ENCODE measurements around the gene APELA.
"Not testable (repeated sequence)": the region's sequence is repeated elsewhere in the genome, so short reads cannot be mapped to it uniquely, and the experiment has no call there.

Gene APELA, protein sequence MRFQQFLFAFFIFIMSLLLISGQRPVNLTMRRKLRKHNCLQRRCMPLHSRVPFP

DNA sequence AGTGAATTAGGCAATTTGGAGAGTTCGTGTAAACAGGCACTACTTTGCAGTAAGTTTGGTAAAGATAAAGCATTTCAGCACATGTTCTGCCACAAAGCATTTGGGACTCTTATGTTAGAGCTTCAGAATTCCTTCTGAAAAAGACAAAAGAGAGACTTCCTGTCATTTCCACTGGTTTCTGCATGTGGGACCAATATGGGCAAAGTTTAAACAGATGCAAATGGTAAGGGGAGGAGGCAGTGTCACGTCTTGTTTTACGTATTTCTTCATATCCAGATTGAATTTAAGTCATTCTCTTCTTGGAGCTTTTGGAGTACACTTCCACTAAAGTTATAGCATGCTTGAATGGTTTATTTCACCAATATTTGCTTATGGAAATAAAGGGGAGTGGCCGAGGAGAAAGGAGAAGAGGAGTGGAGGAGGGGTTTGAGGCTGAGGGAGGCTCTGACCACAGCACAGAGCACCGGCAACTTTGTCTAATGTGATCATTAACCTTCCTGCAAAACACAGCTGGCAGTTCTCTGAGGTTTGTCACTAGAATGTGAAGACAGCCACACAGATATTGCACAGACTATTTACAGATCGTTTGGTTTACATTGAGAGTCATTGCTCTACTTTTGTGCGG, at the start of gene APELA:
Gene APELA, plus strand, starts transcription at position 479 of the 625 bp plus-strand sequence. CDS start 154 bp downstream, outside the sequence.
- no peak for DNase-seq

DNA sequence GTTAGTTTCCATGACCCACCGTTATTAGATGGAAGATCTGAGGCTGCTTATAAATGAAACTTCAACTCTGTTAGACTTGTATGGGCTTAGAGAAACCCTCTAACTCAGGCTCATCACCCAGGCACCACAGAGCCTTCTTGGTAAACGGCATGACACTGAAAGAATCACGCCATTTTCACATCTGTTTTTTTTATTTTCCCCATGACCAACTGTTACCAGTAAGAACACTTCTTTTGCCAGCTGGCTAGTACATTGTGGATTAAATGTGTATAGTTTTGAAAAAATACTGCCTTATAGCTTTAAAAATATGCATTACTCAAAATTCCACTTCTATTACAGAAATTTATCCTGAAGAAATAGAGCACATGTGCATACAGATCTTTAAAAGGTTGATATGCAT, 48.0 kb upstream of the APELA start:
- no peak for DNase-seq

DNA sequence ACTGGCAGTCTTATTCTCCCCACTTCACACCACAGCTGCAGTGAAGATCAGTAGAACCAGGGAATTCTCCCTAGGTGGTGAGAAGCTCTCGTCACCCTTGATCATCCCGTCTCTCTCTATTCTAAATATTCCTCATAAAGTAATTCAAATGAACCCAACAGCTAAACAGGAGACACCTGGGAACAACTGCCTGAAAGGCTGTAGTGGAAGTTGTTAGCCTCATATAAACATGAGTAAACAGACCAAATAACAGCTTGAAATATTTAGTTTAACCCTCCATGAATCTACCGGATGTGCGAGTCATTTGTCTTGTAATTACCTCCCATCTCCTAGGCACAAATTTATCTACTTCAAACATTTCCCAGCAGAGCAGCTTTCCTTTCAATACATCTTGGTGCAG, 30.4 kb upstream of the APELA start:
- no peak for DNase-seq

DNA sequence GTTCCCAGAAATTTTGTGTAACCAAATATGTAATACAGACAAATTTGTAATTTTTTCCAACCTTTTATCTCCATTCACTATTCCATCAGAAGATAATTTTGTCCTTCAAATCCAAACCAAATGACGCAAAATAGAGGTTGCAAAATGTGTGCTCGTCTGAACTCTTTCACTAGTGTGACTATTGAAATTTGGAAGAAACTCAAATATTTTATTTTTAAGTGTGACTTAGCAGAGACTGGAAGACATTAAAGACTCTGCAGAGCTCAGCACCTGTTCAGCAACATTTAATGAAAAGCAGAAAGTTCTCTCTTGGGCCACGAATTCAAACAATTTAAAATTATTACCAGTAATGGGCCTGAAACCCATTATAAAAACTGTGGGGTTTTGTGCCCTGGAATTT, 30.0 kb upstream of the APELA start:
- DNase-seq, result no peak

DNA sequence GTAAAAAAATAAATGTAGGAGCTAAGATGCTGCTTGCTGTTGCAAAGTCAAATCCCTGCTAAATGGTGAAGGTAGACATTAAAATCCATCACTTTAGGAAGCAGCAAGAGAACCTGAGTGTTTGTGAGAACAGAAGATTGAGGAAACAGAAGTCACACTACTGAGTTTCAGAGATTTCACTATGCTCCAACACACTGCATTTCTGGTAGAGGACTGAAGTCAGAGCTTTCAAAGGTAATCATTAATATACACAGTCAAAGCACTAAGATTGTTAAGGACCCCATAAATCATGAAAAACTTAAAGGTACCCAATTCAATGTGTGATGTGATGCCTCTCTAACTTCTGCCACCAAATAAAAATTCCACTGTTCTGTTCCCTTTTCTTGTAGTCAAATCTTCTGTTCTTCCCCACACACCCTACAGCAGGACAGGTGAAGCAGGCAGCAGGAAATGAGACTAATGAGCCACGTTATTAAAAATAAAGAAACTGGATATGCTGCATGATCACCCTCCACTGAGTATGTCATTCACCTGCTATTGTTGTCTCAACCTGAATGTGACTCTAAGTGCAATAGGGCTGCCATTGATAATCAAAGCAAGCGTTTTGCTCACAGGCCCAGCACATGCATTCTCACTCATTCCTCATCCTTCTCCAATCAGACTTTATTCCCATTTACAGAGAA, 28.9 kb upstream of the APELA start:
- no peak for DNase-seq

DNA sequence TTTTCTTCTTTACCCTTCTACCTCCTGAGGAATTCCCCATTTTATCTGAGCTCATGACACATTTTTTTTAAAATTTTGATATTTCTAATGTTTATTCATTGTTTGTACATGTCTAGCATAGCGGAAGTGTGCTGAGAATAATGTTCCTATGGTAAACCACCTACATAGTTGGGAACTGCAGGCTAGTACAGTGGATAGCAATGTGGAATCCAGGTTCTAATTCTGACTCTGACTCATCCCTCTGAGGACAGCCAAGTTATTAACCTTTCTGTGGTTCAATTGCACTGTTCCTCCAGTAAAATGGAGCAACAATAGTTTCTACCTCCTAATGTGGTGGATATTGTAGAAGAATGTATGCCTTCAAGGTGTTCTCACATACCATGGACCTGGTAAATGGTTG, 20.6 kb upstream of the APELA start:
- no peak for DNase-seq

DNA sequence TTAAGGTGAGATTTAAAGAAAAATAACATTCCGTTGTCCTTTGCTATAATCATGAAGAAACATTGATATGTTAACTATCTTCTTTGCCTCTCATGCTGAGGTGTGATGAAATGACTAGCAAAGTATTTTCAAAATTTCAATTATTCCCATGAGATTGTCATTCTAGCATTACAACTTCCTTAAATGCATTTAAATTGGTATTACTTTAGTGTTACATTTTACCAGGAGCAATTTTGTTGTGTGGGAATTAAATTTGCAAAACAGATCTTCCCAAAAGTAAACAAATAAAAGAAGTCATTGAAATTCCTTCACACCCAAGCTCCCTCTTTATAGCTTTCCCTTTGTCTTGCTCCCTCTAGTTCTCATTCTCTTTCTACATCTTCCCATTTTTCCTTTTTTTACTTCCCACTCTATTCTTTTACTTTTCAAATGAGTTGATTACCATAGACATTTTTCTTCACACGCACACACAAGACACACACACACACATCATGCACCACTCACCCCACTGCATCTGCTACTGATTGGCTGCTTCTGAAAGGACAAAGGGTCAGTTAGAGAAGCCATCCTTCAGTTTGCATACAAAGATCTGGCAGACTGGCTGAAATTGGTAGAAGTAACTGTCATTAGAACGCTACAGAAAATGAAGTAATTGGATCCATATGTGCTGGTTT, 10.0 kb upstream of the APELA start:
- DNase-seq, result no peak

DNA sequence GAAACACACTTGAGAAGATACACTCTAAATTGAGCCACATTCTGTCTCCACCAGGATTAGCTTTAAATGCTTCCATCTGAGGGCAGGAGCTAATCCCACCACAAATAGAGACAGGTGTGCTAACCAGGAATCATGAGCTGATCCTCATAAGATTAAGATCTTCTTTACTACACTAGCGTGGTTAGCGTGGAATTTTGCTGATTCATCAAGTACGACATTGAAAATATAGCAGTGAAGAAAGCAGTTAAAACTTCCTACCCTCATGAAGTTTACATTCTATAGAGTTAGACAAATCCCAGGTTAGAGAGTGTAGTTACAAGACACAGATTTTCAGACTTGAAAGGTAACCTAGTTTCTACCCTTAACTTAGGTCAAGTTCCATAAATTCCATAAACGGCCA, 5.3 kb upstream of the APELA start:
- DNase-seq, result no peak

DNA sequence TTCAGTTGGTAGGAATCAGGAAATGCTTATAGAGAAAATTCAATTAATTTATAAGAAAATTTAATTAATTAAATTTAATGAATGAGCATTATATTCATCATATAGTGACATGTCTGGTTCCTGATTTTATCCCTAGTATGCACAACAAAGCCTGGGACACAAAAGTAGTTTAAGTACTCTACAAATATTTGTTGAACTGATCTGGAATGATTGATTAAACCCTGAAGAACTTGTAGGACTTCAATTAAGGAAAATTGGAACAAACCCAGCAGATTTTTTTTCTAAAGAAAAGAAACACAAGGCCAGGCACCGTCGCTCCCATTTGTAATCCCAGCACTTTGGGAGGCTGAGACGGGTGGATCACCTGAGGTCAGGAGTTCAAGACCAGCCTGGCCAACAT, 4.5 kb upstream of the APELA start:
- DNase-seq, result no peak

DNA sequence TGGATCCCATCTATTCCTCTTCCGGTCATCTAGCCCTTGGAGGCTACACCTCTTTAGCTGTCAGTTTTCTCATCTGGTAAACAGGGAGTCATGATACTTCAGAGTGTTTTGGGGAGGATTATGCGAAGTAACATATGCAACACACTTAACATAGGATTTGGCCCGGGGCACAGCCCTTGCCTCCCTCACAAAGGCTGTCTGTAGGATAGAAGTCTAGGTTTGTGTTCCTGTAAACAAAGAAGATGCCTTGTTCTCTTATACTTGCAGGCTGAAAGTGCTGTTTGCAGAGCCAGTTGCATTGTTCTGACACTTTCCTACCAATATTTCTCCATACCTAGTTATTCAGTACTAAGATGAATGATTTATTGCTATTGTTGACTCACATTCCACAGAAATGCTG, 2.2 kb upstream of the APELA start:
- DNase-seq, result no peak

DNA sequence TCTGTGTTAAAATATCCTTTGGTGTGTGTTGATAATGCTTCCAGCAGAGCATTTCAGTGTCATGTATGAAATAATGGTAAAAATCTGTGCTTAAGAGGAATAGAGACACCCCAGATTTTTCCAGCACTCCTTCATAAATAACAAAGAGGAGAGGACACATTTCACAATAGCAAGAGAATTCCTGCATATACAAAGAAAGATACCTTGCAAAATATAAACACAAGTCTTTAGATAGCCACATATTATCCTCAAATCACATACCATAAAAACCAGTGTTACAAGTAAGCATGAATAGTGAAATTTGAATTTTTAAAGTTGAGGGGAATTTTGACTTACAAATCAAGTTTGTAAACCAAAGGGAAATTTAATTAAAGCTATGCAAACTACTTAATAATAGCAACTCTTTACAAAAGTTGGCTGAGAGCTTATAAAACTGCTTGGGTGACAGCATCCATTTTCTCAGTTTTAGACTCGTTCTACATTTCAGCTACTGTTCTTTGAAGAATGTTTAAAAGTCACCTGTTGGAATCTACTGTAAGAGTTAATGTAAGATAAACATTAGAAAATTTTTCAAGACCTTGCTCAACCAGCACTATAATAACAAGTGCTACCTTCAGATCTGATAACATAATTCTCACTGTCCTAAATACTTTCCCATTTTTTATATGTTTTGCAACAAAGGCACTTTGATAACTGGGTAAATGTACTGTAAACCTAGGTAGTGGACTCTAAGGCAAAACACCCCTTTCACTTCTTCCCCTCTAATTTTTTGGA, 3.7 kb downstream of the APELA start:
- DNase-seq, result no peak

DNA sequence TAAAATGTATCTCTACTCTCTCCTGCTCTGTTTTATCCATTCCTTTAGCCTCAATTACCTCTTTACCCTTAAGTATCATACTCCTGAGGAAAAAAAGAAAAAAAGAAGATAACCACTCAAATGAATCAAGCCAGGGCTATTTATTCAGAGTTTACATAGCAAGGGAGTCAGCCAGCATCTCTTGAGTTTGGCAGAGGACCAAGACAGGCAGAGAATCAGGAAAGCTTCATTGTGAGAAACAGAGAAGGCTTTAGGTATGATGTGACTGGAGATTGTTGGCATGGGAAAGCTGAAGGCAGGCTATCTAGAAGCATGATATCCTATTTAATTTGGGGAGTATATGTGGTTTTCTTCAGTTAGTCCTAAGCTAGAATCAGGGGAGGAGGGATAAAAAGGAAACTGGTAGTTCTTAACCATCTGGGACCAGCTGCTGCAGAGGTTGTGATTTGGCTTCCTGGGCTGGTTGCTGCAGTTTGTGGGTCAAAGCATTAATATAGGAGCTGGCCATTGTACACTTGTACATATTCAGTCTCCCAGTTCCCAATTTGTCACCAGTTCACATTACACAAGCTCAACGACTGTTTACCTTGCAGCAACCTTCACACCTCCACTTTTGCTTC, 11.2 kb downstream of the APELA start:
- no peak for DNase-seq

DNA sequence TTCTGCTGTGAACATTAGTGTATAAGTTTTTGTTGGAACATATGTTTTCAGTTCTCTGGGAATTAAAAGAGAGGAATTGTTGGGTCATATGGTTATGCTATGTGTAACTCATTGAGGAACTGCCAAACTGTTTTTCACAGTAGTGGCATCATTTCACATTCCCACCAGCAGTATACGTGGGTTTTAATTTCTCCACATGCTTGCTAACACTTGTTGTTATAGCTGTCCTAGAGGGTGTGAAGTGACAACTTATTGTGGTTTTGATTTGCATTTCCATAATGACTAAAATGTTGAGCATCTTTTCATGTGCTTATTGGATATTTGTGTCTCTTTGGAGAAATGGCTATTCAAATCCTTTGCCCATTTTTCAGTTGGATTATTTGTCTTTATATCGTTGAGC, 13.7 kb downstream of the APELA start:
- no peak for DNase-seq

DNA sequence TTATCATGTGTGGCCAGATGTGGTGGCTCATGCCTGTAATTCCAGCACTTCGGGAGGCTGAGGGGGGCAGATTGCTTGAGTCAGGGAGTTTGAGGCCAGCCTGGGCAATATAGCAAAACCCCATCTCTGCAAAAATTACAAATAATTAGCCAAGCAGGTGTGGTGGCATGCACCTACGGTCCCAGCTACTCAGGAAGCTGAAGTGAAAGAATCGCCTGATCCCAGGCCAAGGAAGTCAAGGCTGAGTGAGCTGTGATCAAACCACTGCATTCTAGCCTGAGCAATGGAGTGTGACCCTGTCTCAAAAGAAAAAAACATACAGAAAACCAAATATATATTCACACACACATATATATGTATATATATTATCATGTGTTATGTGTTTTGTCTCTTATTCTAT, 15.0 kb downstream of the APELA start:
- no peak for DNase-seq

DNA sequence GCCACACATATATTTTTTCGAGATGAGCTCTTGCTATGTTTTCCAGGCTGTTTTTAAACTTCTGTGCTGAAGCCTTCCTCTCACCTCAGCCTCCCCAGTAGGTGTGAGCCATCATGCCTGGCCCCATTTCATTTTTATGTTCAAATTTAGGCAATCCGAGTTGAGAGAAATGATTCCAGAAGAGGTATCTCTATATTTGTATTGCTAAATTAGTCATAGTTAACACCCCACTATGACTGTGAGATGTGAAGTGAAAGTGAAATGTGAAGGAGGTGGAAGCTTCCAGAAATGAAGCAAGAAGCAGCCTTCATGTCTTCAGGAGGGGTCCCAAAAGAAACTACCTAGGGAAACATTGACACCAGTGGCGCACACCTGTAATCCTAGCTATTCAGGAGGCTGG, 17.7 kb downstream of the APELA start:
- DNase-seq, result no peak

DNA sequence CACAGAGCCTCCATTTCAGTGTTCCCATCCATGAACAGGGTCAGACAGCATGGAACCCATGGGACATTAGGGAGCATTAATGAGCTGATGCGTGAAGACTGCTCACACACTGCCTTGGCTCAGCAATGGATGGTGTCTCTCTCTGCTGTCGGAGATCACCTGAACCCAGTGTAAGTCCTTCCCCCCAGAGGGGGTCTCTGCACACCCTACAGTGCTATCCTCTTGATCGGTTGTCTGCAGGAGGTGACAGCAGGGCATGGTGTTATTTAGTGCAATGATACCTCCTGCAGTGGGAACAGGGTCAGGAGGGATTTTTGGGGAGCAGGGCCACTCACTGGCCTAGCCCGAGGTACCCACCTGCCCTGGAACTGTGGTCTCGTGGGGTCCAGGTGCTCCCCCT, 25.6 kb downstream of the APELA start:
- DNase-seq, result no peak

DNA sequence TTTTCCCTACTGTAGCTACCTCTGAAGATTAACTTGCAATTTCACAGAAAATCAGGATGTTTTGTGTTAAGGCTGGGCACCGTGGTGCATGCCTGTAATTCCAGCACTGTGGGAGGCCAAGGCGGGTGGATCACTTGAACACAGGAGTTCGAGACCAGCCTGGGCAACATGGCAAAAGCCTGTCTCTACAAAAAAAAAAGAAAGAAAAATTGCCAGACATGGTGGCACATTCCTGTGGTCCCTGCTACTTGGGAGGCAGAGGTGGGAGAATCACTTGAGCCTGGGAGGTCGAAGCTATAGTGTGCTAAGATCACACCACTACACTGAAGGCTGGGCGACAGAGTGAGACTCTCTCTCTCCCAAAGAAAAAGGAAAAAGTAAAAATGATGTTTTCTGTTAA, 27.4 kb downstream of the APELA start:
- DNase-seq, result no peak

DNA sequence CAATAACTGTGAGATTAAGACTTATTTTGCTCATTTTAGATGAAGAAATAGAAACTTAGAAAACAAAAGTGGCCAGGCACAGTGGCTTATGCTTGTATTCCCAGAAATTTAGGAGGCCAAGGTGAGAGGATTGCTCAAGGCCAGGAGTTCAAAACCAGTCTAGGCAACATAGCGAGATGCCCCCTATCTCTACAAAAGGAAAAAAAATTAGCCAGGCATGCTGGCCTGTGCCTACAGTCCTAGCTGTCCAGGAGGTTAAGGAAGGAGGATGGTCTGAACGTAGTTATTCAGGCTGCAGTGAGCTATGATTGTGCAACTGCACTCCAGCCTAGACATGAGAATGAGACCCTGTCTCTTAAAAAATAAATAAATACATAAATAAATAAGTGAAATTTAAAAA, 28.0 kb downstream of the APELA start:
- no peak for DNase-seq

DNA sequence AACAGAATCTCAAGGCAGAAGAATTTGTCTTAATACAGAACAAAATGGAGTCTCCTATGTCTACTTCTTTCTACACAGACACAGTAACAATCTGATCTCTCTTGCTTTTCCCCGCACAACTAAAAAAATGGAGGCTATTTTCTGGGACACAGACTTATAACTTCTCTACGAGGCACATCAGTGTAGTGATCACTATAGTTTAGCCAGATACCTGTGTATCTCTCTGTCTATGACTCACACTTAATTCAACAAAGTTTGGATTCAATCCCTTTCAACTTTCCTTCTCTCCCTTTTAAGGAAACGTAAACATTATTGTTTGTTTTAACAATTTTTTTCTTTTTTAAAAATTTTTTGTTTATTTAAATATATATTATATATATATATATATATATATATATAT, 29.4 kb downstream of the APELA start:
- no peak for DNase-seq

DNA sequence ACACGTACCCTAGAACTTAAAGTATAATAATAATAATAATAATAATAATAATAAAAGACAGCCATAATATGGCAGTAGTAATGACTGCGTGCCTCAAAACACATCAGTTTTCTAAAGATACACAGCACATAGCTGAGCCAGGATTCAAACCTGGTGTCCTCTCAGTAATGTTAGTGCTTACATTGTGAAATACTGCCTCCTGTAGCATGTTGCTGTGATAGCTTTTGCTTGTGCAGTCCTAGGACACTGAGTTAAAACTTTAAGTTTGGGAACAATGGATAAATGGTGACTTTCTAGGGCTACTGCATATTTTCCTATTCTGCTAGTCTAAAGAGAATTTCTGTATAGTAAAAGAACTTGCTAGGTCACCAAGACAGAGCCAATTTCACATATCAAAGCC, 36.5 kb downstream of the APELA start:
- not testable (repeated sequence) for DNase-seq

DNA sequence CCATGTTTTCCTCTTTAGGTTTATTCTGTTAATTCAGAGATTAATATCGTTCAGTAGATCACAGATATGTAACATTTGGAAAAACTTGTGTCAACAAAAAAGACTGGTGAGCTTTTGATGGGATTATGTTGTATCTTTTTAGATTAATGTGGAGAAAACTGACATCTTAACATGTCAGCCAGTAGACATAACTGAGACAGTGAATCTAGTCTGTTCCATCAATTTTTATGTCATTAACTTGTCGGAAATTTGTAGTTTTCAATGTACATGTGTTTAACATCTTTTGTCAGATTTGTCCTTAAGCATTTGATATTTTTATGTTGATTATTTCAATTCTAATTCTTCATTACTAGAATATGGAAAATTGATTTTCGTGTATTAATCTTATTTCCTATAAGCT, 42.0 kb downstream of the APELA start:
- no peak for DNase-seq

DNA sequence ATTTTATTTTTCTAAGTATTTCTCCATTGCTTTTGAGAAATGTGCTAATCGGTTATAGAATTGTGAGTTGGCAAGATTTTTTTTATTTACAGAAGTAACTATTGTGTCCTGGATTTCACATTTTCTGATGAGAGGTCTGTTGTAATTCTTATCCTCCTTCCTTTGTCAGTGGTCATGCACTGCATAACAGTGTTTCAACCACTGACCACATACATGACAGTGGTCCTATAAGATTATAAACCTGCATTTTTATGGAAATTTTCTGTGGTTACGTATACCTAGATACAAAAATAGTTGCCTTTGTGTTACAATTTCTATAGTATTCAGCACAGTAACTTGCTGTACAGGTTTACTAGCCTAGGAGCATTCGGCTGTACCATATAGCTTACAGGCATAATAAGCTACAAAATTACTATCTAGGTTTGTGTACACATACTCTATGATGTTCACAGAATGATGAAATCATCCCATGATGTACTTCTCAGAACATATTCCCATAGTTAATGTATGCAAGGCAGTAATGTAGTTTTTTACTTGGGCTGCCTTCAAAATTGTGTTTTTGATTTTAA, 47.8 kb downstream of the APELA start:
- DNase-seq, result no peak

DNA sequence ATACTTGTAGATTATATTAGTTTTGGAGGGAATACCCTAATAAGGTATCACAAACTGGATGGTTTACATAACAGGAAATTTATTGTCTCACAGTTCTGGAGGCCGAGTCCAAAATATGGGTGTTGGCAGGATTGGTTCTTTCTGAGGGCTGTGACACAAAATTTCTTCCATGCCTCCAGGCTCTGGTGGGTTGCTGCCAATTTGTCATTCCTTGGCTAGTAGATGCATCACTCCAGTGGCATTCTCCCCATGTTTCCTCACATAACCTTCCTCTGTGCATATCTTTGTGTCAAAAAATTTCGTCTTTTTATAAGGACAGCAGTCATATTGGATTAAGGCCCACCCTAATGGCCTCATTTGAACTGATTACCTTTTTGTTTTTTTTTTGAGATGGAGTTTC, 49.3 kb downstream of the APELA start:
- no peak for DNase-seq

Data from stimulated activated CD4-positive, alpha-beta T cell treated with anti-CD3 and anti-CD28 coated beads, Interleukin-15, amount 100 ng/mL, for 24 hours (primary cell).